Stimulated activated CD8-positive, alpha-beta memory T cell treated with anti-CD3 and anti-CD28 coated beads, Interleukin-12 subunit alpha, Interleukin-12 subunit beta, amount 100 ng/mL, for 24 hours (primary cell): Measurements from ENCODE around the gene CYS1.

Experiments used
- DNase-seq: peaks from one replicate; pipeline ENCODE4 v3.0.0-alpha.2; 2020; ENCODE audit errors: extremely low read depth

CYS1 gene

GRCh38 chr2:10071595-10071994 lies 8.6 kb downstream of the CYS1 start:
- DNase-seq = no peak

- no peak for DNase-seq
These were observed 9.0 kb downstream of the CYS1 start for GRCh38 chr2:10071176-10071575.

GRCh38 chr2:10067881-10068280 lies 12.3 kb downstream of the CYS1 start:
- DNase-seq = no peak

- no peak for DNase-seq
These were observed 12.9 kb downstream of the CYS1 start for GRCh38 chr2:10067330-10067729.

- no peak for DNase-seq
These were observed 14.5 kb downstream of the CYS1 start for GRCh38 chr2:10065773-10066055.

GRCh38 chr2:10064932-10065772 lies 15.1 kb downstream of the CYS1 start:
- DNase-seq = no peak

GRCh38 chr2:10063566-10063965 lies 16.6 kb downstream of the CYS1 start:
- no peak for DNase-seq

GRCh38 chr2:10062931-10063365 lies 17.3 kb downstream of the CYS1 start:
- DNase-seq = no peak

GRCh38 chr2:10061221-10061925 lies 18.8 kb downstream of the CYS1 start:
- no peak for DNase-seq

GRCh38 chr2:10059552-10060335 lies 20.5 kb downstream of the CYS1 start:
- DNase-seq = no peak

GRCh38 chr2:10059016-10059351 lies 21.2 kb downstream of the CYS1 start:
- DNase-seq = no peak

- no peak for DNase-seq
These were observed 21.8 kb downstream of the CYS1 start for GRCh38 chr2:10058251-10059015.

GRCh38 chr2:10057231-10058107 lies 22.7 kb downstream of the CYS1 start:
- DNase-seq = no peak

- DNase-seq = no peak
These were observed 23.8 kb downstream of the CYS1 start for GRCh38 chr2:10056439-10056838.

GRCh38 chr2:10054976-10055375 lies 25.2 kb downstream of the CYS1 start:
- no peak for DNase-seq

- no peak for DNase-seq
These were observed 25.8 kb downstream of the CYS1 start for GRCh38 chr2:10054424-10054823.

GRCh38 chr2:10053351-10053750 lies 26.9 kb downstream of the CYS1 start:
- no peak for DNase-seq

GRCh38 chr2:10052216-10052615 lies 28.0 kb downstream of the CYS1 start:
- DNase-seq = no peak

- DNase-seq = no peak
These were observed 31.6 kb downstream of the CYS1 start for GRCh38 chr2:10048501-10049171.
